Myocyte (in vitro differentiated cells): Measurements from ENCODE around the gene SIAE. TPM values are rescaled to one million over a fixed set of nuclear protein-coding genes. Genes with fewer than 3 reads are reported as not detected.

Source experiments
- DNase-seq: peaks from one replicate; pipeline ENCODE4 v3.0.0-alpha.2; 2012; ENCODE audit warnings: low read depth
- total RNA-seq: library from RNA; depleted of rRNA; stranded (reverse); fragments of >200 nt; gene quantifications from 2 replicates; pipeline ENCODE4 v1.2.3, GENCODE V29; 2014

The SIAE gene
- total RNA-seq, 1 donor from 2014 or later: 14.4 TPM

DNA sequence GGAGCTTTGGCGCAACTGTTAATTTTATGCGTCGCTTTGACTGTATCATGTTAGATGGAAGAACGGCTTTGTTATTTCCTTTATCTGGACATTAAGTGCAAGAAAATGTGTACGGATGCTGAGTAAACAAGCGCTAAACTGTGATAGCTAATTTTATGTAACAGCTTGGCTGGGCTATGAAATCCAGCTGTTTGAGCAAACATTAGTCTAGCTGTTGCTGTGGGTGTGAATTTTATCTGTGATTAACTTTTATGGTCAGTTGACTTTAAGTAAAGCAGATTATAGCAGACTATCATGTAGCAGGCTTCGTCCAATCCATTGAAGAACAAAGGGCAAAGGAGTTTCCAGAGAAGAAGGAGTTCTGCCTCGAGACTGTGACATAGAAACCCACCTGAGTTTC lies 89.8 kb downstream of the SIAE start:
- no peak for DNase-seq

Other genes starting within 250 kb of the SIAE start
- gene OR8B4, start 248.9 kb downstream of the SIAE start, total RNA-seq: not detected in 2 replicates
- not detected in 2 replicates for gene OR8B8, start 228.0 kb downstream of the SIAE start, total RNA-seq
- not detected in 2 replicates for gene OR8B12, start 130.1 kb downstream of the SIAE start, total RNA-seq
- gene OR8A1, start 103.7 kb downstream of the SIAE start, total RNA-seq: not detected in 2 replicates
- gene PANX3, start 62.3 kb downstream of the SIAE start, total RNA-seq: not detected in 2 replicates
- 21.7 and 23.8 TPM in 2 replicates for gene TBRG1, start 50.9 kb downstream of the SIAE start, total RNA-seq
- gene SPA17, start 165 bp upstream of the SIAE start, total RNA-seq: 4.6 and 7.7 TPM in 2 replicates
- not detected in 2 replicates for gene NRGN, start 66.2 kb upstream of the SIAE start, total RNA-seq
- gene VSIG2, start 78.5 kb upstream of the SIAE start, total RNA-seq: not detected in 2 replicates
- gene ESAM, start 88.6 kb upstream of the SIAE start, total RNA-seq: 0.08 and 0.26 TPM in 2 replicates
- 5.7 and 6.7 TPM in 2 replicates for gene MSANTD2, start 126.7 kb upstream of the SIAE start, total RNA-seq
- gene ROBO3, start 191.7 kb upstream of the SIAE start, total RNA-seq: 14.1 and 17.0 TPM in 2 replicates
- gene ROBO4, start 224.1 kb upstream of the SIAE start, total RNA-seq: 3.4 and 10.5 TPM in 2 replicates
- gene HEPN1, start 245.5 kb upstream of the SIAE start, total RNA-seq: not detected in 2 replicates